Measurements from ENCODE around the gene DEFB108B.
"Not testable (repeated sequence)": the region's sequence is repeated elsewhere in the genome, so short reads cannot be mapped to it uniquely, and the experiment has no call there.

DEFB108B gene

GRCh38 chr11:71832811-71833210 is at the start of gene DEFB108B:
DEFB108B (plus strand) TSS chr11:71833200; CDS start chr11:71833200, 0 bp downstream.
- DNase-seq (ENCODE audit: low spot score) = not testable (repeated sequence)

- DNase-seq (ENCODE audit: low spot score) = not testable (repeated sequence)
Measured at GRCh38 chr11:71786114-71786847, 46.7 kb upstream of the DEFB108B start.

GRCh38 chr11:71786848-71787097 is 46.2 kb upstream of the DEFB108B start:
- DNase-seq (ENCODE audit: low spot score) = peak; percentile 98

- DNase-seq (ENCODE audit: low spot score) = peak; percentile 91
Measured at GRCh38 chr11:71787098-71787823, 45.7 kb upstream of the DEFB108B start.

- DNase-seq (ENCODE audit: low spot score) = peak; percentile 13
Measured at GRCh38 chr11:71787824-71788454, 45.1 kb upstream of the DEFB108B start.

- not testable (repeated sequence) for DNase-seq (ENCODE audit: low spot score)
Measured at GRCh38 chr11:71789444-71790196, 43.4 kb upstream of the DEFB108B start.

GRCh38 chr11:71791111-71791510 is 41.9 kb upstream of the DEFB108B start:
- DNase-seq (ENCODE audit: low spot score) = not testable (repeated sequence)

GRCh38 chr11:71792621-71793235 is 40.3 kb upstream of the DEFB108B start:
- DNase-seq (ENCODE audit: low spot score) = peak; percentile 58

- not testable (repeated sequence) for DNase-seq (ENCODE audit: low spot score)
Measured at GRCh38 chr11:71794386-71795040, 38.5 kb upstream of the DEFB108B start.

GRCh38 chr11:71795236-71795635 is 37.8 kb upstream of the DEFB108B start:
- DNase-seq (ENCODE audit: low spot score) = not testable (repeated sequence)

GRCh38 chr11:71796016-71796415 is 37.0 kb upstream of the DEFB108B start:
- not testable (repeated sequence) for DNase-seq (ENCODE audit: low spot score)

- DNase-seq (ENCODE audit: low spot score) = not testable (repeated sequence)
Measured at GRCh38 chr11:71796781-71797180, 36.2 kb upstream of the DEFB108B start.

- not testable (repeated sequence) for DNase-seq (ENCODE audit: low spot score)
Measured at GRCh38 chr11:71799556-71800128, 33.4 kb upstream of the DEFB108B start.

GRCh38 chr11:71800335-71800953 is 32.6 kb upstream of the DEFB108B start:
- peak; percentile 87 for DNase-seq (ENCODE audit: low spot score)

- not testable (repeated sequence) for DNase-seq (ENCODE audit: low spot score)
Measured at GRCh38 chr11:71801026-71801425, 32.0 kb upstream of the DEFB108B start.

- DNase-seq (ENCODE audit: low spot score) = not testable (repeated sequence)
Measured at GRCh38 chr11:71802874-71803273, 30.1 kb upstream of the DEFB108B start.

GRCh38 chr11:71804158-71804947 is 28.6 kb upstream of the DEFB108B start:
- DNase-seq (ENCODE audit: low spot score) = not testable (repeated sequence)

- DNase-seq (ENCODE audit: low spot score) = not testable (repeated sequence)
Measured at GRCh38 chr11:71812529-71812928, 20.5 kb upstream of the DEFB108B start.
